Measurements from ENCODE around the gene MRPS2.
"Not testable (repeated sequence)": the region's sequence is repeated elsewhere in the genome, so short reads cannot be mapped to it uniquely, and the experiment has no call there.

The MRPS2 gene

GRCh38 chr9:135500525-135501260 lies at the start of gene MRPS2:
MRPS2 (plus strand) TSS chr9:135500682; CDS start chr9:135500711, 29 bp downstream.
- Mint-ChIP-seq H3K36me3 (peaks cover 49% of the 10 kb centered on the region), H3K9me3 (no peaks in the 10 kb centered on the region), H3K4me3 (peak within 1 kb of the TSS; percentile 89), H3K4me1 (peaks cover 40% of the 10 kb centered on the region), H3K27ac (peak within 1 kb of the TSS; percentile 98)
- peak; percentile 95 for ATAC-seq
- peak; percentile 91 to 92 for DNase-seq (ENCODE audit: low spot score in 2 of 2)

GRCh38 chr9:135450956-135451355 lies 49.5 kb upstream of the MRPS2 start:
- H3K4me3 Mint-ChIP-seq, result no peak overlapping the region
- H3K9me3 Mint-ChIP-seq, result no peaks in the 10 kb centered on the region
- ATAC-seq, result no peak
- no peaks in the 10 kb centered on the region for H3K4me1 Mint-ChIP-seq
- H3K27ac Mint-ChIP-seq, result no peak overlapping the region
- no peaks in the 10 kb centered on the region for H3K36me3 Mint-ChIP-seq
- DNase-seq (ENCODE audit: low spot score in 2 of 2), result no peak

- not testable (repeated sequence) for H3K4me3 Mint-ChIP-seq; H3K27ac Mint-ChIP-seq; ATAC-seq; DNase-seq (ENCODE audit: low spot score in 2 of 2); H3K36me3 Mint-ChIP-seq; H3K4me1 Mint-ChIP-seq; H3K9me3 Mint-ChIP-seq
These were observed 48.6 kb upstream of the MRPS2 start for GRCh38 chr9:135451909-135452308.

- H3K4me3 Mint-ChIP-seq, result no peak overlapping the region
- H3K27ac Mint-ChIP-seq, result no peak overlapping the region
- no peaks in the 10 kb centered on the region for H3K36me3 Mint-ChIP-seq
- H3K4me1 Mint-ChIP-seq, result no peaks in the 10 kb centered on the region
- ATAC-seq, result no peak
- no peak for DNase-seq (ENCODE audit: low spot score in 2 of 2)
- peaks cover 3% of the 10 kb centered on the region for H3K9me3 Mint-ChIP-seq
These were observed 45.7 kb upstream of the MRPS2 start for GRCh38 chr9:135454737-135455136.

GRCh38 chr9:135455401-135456030 lies 45.0 kb upstream of the MRPS2 start:
- ATAC-seq (no peak), DNase-seq (ENCODE audit: low spot score in 2 of 2) (no peak)
- H3K27ac Mint-ChIP-seq, result no peak overlapping the region
- peaks cover 3% of the 10 kb centered on the region for H3K9me3 Mint-ChIP-seq
- no peak overlapping the region for H3K4me3 Mint-ChIP-seq
- no peaks in the 10 kb centered on the region for H3K36me3 Mint-ChIP-seq
- H3K4me1 Mint-ChIP-seq, result no peaks in the 10 kb centered on the region

GRCh38 chr9:135456436-135457104 lies 43.9 kb upstream of the MRPS2 start:
- no peaks in the 10 kb centered on the region for H3K4me1 Mint-ChIP-seq
- H3K4me3 Mint-ChIP-seq, result no peak overlapping the region
- H3K36me3 Mint-ChIP-seq, result no peaks in the 10 kb centered on the region
- H3K27ac Mint-ChIP-seq, result no peak overlapping the region
- peaks cover 3% of the 10 kb centered on the region for H3K9me3 Mint-ChIP-seq
- ATAC-seq (no peak), DNase-seq (ENCODE audit: low spot score in 2 of 2) (no peak)

GRCh38 chr9:135458478-135458877 lies 42.0 kb upstream of the MRPS2 start:
- H3K36me3 Mint-ChIP-seq; H3K9me3 Mint-ChIP-seq; H3K4me1 Mint-ChIP-seq; H3K4me3 Mint-ChIP-seq; H3K27ac Mint-ChIP-seq; ATAC-seq; DNase-seq (ENCODE audit: low spot score in 2 of 2): not testable (repeated sequence)

GRCh38 chr9:135461936-135462335 lies 38.5 kb upstream of the MRPS2 start:
- H3K9me3 Mint-ChIP-seq, result peaks cover 3% of the 10 kb centered on the region
- no peaks in the 10 kb centered on the region for H3K36me3 Mint-ChIP-seq
- no peak overlapping the region for H3K4me3 Mint-ChIP-seq
- H3K4me1 Mint-ChIP-seq, result peaks cover 4% of the 10 kb centered on the region
- no peak for ATAC-seq
- H3K27ac Mint-ChIP-seq, result no peak overlapping the region
- DNase-seq (ENCODE audit: low spot score in 2 of 2), result no peak

GRCh38 chr9:135463140-135463539 lies 37.3 kb upstream of the MRPS2 start:
- Mint-ChIP-seq H3K4me3 (no peak overlapping the region), H3K4me1 (peaks cover 4% of the 10 kb centered on the region), H3K27ac (no peak overlapping the region), H3K36me3 (no peaks in the 10 kb centered on the region), H3K9me3 (peaks cover 3% of the 10 kb centered on the region)
- DNase-seq (ENCODE audit: low spot score in 2 of 2) (no peak), ATAC-seq (no peak)

GRCh38 chr9:135464181-135464580 lies 36.3 kb upstream of the MRPS2 start:
- peak overlapping the region; percentile 49 for H3K27ac Mint-ChIP-seq
- no peak overlapping the region for H3K4me3 Mint-ChIP-seq
- no peaks in the 10 kb centered on the region for H3K9me3 Mint-ChIP-seq
- ATAC-seq (no peak), DNase-seq (ENCODE audit: low spot score in 2 of 2) (no peak)
- peaks cover 11% of the 10 kb centered on the region for H3K4me1 Mint-ChIP-seq
- H3K36me3 Mint-ChIP-seq, result no peaks in the 10 kb centered on the region

- peak; percentile 36 to 75 for DNase-seq (ENCODE audit: low spot score in 2 of 2)
- Mint-ChIP-seq H3K4me3 (peak overlapping the region; percentile 61), H3K4me1 (peaks cover 24% of the 10 kb centered on the region), H3K36me3 (no peaks in the 10 kb centered on the region), H3K9me3 (no peaks in the 10 kb centered on the region), H3K27ac (no peak overlapping the region)
- peak; percentile 94 for ATAC-seq
These were observed 31.5 kb upstream of the MRPS2 start for GRCh38 chr9:135468854-135469521.

- H3K9me3 Mint-ChIP-seq, result no peaks in the 10 kb centered on the region
- H3K27ac Mint-ChIP-seq, result no peak overlapping the region
These were observed 28.5 kb upstream of the MRPS2 start for GRCh38 chr9:135471791-135472640.

GRCh38 chr9:135473972-135474543 lies 26.4 kb upstream of the MRPS2 start:
- no peaks in the 10 kb centered on the region for H3K9me3 Mint-ChIP-seq
- no peak overlapping the region for H3K27ac Mint-ChIP-seq
- no peaks in the 10 kb centered on the region for H3K36me3 Mint-ChIP-seq
- H3K4me1 Mint-ChIP-seq, result peaks cover 20% of the 10 kb centered on the region
- DNase-seq (ENCODE audit: low spot score in 2 of 2), result no peak
- H3K4me3 Mint-ChIP-seq, result no peak overlapping the region
- no peak for ATAC-seq

More at GRCh38 chr9:135471791-135472640, 28.5 kb upstream of the MRPS2 start:
- no peak for ATAC-seq
- peaks cover 20% of the 10 kb centered on the region for H3K4me1 Mint-ChIP-seq
- no peak overlapping the region for H3K4me3 Mint-ChIP-seq
- no peak for DNase-seq (ENCODE audit: low spot score in 2 of 2)
- H3K36me3 Mint-ChIP-seq, result no peaks in the 10 kb centered on the region

GRCh38 chr9:135474915-135475314 lies 25.6 kb upstream of the MRPS2 start:
- Mint-ChIP-seq H3K4me1 (peaks cover 14% of the 10 kb centered on the region), H3K36me3 (no peaks in the 10 kb centered on the region), H3K27ac (no peak overlapping the region), H3K4me3 (no peak overlapping the region), H3K9me3 (no peaks in the 10 kb centered on the region)
- ATAC-seq (peak; percentile 68), DNase-seq (ENCODE audit: low spot score in 2 of 2) (no peak)
